NK-92 treated with Interleukin-12 subunit alpha and Interleukin-12 subunit beta, amount 100 ng/mL, for 24 hours (cell line): ENCODE results near the gene RNF144A.
"Not testable (repeated sequence)": the region's sequence is repeated elsewhere in the genome, so short reads cannot be mapped to it uniquely, and the experiment has no call there.

Experiments used
- DNase-seq: peaks from one replicate; lab custom pipeline; 2025; lab: John Stamatoyannopoulos, UW

Gene RNF144A

GRCh38 chr2:6929196-6929819, 12.1 kb downstream of the RNF144A start:
- no peak for DNase-seq

DNA sequence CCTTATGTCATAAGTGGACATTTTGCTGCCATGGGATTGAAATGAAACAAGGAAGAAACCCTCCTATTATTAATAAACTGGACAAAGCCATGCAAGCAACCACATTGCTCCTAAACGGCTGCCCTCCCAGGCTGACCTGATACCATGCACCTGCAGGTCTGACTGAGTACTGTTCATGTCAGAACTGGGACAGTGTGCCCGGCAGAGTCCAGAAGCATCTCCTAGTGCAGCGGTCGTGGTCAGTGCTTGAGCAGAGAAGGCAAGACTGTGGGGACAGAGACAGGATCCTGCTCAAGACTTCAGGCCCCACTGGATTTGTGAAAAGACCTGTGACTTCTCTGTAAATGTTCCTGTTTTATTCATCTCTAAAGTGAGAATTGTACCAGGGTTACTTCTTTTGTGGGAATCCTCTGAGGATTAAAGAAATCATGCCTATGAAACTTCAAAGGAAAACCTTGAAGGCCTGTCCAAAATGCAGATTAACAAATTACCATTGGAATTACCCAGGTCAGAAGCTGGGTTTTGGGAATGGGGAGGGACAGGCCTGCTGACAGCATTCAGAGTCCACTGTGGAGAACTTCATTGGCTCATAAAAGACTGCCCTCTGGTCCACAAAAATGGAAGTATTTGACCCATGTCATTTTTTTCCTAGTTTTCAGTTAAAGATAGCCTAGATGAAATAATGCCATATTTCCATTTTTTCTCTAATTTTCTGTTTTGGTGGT, 13.9 kb downstream of the RNF144A start:
- no peak for DNase-seq

DNA sequence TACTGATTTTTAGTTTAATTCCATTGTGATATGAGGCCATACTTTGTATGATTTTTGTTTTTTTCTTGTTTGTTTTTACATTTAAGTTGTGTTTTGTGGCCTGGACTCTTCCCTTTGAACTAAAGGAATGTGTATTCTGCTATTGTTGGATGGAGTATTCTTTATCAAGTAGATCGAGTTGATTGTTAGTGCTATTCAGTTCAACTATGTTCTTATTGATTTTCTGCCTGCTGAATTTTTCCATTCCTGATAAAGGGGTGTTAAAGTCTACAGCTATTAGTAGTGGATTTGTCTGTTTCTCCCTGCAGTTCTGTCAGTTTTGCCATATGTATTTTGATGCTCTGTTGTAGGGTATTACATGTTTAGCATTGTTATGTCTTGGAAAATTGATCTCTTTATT, 14.5 kb downstream of the RNF144A start:
- DNase-seq, result no peak

DNA sequence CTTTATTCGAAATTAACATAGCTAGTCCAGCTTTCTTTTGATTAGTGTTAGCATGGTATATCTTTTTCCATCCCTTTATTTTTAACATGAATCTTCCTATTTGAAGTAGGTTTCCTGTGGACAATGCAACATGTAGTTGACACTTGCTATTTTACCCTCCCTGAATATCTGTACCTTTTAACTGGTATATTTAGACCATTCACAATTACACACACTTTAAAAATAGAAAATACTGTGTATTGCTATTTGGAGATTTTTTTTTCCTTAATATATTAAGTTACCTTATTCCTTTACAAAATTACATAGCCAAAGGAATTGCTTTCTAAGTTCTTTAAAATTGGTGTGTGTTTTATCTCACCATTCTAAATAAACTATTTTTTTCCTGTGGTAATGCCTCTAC, 15.0 kb downstream of the RNF144A start:
- no peak for DNase-seq

DNA sequence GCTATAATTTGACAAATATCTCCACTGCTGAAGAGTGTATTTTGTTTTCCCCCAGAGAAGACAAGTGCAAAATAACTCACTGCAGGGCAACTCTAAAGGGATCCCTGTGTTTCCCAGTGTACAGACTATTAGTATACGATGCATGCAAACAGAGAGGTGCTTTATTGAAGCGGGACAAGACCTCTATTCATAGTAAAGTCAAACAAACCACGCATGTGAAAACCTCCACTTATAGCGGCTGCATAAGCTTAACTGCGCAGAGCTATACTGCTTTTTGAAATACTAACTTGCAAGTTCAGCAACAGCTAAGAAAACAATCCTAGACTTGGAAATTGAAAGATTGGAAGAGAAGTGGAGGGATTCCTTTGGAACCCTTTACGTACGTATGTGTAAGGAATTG, 15.6 kb downstream of the RNF144A start:
- DNase-seq, result no peak

DNA sequence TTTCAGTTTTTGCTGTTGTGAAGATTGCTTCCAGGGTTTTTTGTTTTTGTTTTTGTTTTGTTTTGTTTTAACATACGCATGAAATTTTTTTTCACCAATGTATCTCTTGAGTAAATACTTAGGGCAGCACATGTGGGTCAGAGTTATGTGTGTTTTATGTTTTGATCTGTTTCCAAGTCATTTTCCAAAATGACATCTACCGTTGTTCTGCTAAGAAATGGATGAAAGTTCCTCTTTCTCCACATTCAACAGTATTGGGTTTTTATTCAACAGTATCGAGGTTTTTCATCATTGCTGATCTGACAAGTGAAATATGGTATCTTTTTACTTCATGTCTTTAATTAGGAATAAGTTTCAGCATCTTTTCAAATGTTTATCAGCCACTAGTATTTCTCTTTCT, 16.7 kb downstream of the RNF144A start:
- DNase-seq, result no peak

DNA sequence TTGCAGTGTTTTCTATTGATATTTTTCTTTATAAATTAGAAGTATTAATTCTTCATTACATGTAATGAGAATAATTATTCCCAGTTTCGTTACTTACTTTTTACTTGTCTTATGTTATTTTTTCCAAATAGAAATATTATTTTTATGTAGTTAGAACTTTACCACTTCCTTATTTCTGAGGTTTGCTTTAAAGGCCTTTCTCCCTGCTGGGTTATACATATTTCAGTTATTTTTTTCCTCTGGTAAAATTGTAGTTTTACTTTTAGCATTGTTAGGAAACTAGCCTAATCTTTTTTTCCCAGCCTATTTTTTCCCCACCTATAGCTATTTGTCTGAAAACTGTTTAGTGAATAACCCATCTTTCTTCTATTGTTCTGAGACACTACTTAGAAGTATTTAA, 17.1 kb downstream of the RNF144A start:
- no peak for DNase-seq

- DNase-seq, result no peak
Measured at GRCh38 chr2:6934758-6935651, 17.8 kb downstream of the RNF144A start.

- DNase-seq, result not testable (repeated sequence)
Measured at GRCh38 chr2:6935652-6936020, 18.4 kb downstream of the RNF144A start.

DNA sequence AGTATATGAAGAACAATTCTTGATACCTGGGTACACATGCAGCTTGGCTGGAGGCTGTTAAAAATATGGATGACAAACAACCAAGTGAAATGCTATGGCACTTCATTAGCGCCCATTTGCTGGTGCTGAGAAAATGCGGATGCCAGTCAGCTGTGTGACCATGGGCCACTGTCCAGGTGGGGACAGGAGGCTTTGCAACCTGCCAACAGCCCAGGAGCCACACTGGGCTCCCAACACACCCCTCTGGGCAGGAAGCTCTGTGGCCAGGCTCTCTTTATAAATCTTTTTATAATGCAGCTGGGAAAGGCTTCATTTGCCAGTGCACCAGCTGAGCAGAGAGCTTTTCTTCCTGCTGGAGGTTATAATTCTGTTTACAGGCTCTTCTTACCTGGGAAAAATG, 19.9 kb downstream of the RNF144A start:
- no peak for DNase-seq

DNA sequence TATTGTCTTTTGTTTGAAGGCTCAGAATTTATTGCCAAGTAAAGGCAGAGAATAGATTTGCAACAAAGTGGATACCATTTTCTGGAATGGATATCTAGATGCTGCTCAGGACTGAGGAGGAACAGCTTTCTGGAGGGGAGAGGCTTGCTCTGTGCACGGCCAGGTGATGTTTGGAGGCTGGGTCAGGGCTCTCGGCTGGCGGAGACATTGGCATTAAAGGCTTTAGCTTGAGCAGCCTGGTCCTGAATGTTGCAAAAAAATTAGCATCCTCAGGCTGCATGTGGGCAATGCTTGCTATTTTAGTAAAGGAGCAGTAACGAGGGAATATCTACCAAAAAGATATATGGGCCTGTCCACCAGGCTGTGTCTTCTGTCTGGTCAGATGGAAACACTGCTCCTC, 20.4 kb downstream of the RNF144A start:
- no peak for DNase-seq

DNA sequence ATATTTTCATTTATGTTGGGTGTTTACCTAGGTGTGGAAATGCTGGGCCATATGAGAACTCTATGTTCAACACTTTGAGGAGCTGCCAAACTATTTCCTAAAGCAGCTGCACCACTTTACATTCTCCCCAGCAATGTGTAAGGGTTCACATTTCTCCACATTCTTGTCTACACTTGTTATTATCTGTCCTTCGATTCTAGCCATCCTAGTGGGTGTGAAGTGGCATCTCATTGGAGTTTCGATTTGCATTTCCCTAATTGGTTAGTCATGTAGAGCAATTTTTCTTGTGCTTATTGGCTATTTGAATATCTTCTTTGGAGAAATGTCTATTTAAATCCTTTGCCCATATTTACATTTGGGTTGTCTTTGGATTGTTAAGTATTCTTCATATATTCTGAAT, 21.9 kb downstream of the RNF144A start:
- no peak for DNase-seq

GRCh38 chr2:6940820-6941219, 23.6 kb downstream of the RNF144A start:
- DNase-seq, result no peak

GRCh38 chr2:6941299-6942046, 24.3 kb downstream of the RNF144A start:
- no peak for DNase-seq

GRCh38 chr2:6942848-6943247, 25.6 kb downstream of the RNF144A start:
- no peak for DNase-seq

GRCh38 chr2:6943523-6943922, 26.3 kb downstream of the RNF144A start:
- no peak for DNase-seq

DNA sequence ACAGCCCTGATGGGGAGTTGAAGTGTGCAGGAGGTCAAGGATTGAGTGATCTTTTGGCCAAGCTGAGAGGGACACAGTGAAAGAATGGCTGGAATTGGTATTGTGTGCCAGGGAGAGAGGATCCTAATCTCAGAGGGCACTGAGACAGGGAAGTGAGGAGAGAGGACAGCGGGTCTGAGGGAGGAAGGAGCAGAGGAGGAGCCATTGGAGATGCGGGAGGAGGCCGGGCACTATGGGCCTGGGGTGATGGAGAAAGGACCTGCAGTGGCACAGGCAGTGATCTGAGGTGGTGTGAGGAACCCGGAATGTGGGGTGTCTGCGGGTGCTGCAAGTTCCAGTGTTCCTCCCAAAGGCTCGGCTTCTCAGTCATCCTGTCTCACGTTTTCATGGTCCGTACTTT, 26.8 kb downstream of the RNF144A start:
- DNase-seq, result no peak

- no peak for DNase-seq
Measured at GRCh38 chr2:6944555-6944954, 27.3 kb downstream of the RNF144A start.

DNA sequence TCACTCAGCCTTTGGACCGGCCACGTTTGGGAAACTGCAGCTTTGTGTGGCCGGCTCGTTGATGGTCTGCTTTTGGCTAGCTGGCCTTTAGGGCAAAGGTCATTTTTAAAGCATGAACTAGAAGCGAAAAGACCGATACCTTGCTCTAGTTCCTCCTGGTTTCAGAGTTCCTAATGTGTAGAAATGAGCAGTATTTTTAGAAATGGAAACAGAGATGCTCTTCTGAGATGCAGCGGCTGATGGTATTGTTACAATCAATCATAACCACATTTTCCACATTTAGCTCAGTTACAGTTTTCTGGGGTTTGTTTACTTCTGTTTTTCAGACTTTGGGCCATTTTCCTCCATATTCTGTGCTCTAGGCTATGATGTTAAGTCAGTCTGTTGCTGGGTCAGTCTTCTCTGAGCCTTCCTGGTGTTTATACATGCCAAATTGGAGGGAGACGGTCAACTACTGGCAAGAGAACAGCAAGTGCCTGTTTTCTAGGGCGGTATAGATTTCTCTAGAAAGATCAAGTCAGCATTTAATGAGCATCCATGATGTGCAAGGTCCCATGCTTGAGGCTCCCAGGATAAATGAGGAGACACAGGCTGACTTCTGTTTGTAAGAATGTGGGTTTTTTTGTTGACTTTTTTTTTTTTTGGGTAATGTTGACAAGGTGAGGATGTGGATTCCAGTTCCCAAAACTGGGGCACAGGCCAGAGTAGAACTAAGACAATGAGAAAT, 28.0 kb downstream of the RNF144A start:
- DNase-seq, result no peak

- no peak for DNase-seq
Measured at GRCh38 chr2:6945821-6946220, 28.6 kb downstream of the RNF144A start.

- DNase-seq, result no peak
Measured at GRCh38 chr2:6946722-6947121, 29.5 kb downstream of the RNF144A start.
